ENCODE measurements around the gene GINS2. TPM values are rescaled to one million over a fixed set of nuclear protein-coding genes. Genes with fewer than 3 reads are reported as not detected.

Gene GINS2
- total and polyA plus RNA-seq, 12 donors, result 0.06 to 7.5 (median 1.5) TPM

DNA sequence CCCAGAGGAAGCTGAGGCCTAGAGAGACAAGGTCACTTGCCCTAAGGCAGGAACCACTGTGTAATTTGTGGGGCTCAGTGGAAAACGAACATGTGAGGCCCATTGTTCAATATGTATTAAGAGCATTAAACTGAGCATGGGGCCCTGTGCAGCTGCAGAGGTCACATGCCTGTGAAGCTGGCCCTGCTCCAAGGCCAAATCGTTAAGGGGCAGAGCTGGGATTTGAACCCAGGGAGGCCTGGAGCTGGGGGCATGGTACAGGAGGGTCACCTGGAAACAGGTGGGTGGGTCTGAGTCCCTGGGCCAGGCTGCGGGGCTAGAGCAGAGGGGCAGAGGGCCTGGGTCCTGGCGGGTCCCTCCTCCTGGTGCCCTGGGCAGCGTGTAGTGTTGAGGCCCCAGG, 42.4 kb upstream of the GINS2 start:
- no peak for DNase-seq
- intact Hi-C loops (cut with DNase I), result no loop called here
- H3K36me3 ChIP-seq (replicated peaks in 1 of 2), result no peaks in the 10 kb centered on the region

DNA sequence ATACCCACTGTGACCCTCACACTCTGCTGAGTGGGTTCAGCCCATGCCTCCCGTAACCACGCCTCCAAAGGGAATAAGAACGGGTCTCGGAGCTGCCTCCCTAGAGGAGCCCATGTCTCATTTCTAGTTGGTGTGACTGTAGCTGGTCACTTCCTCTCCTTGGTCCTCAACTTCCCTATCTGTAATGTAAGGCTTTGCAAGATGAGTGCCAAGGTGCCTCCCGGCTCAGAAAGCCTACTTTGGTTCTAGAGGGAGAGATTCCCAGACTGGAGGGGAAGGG, 41.4 kb upstream of the GINS2 start:
- TF ChIP-seq, protein P1, sequence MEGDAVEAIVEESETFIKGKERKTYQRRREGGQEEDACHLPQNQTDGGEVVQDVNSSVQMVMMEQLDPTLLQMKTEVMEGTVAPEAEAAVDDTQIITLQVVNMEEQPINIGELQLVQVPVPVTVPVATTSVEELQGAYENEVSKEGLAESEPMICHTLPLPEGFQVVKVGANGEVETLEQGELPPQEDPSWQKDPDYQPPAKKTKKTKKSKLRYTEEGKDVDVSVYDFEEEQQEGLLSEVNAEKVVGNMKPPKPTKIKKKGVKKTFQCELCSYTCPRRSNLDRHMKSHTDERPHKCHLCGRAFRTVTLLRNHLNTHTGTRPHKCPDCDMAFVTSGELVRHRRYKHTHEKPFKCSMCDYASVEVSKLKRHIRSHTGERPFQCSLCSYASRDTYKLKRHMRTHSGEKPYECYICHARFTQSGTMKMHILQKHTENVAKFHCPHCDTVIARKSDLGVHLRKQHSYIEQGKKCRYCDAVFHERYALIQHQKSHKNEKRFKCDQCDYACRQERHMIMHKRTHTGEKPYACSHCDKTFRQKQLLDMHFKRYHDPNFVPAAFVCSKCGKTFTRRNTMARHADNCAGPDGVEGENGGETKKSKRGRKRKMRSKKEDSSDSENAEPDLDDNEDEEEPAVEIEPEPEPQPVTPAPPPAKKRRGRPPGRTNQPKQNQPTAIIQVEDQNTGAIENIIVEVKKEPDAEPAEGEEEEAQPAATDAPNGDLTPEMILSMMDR (IDR thresholded peaks at IDR 0.05), result no peak
- no peak for TF ChIP-seq POLR2A (IDR thresholded peaks at IDR 0.05)
- H3K9me3 ChIP-seq (replicated peaks in 1 of 3), result no peaks in the 10 kb centered on the region
- H3K36me3 ChIP-seq (replicated peaks in 1 of 2), result no peaks in the 10 kb centered on the region
- intact Hi-C loops (cut with DNase I), result no loop called here
- H3K27me3 ChIP-seq, result peaks cover 7% of the 10 kb centered on the region
- 59 to 77% (median 60%) methylated on average over 1 to 5 of the region's 5 CpGs for WGBS, 4 donors
- H3K4me1 ChIP-seq (replicated peaks in 1 of 2), result no peaks in the 10 kb centered on the region
- H3K27ac ChIP-seq, result no peak overlapping the region
- DNase-seq, result no peak
- no peak overlapping the region for H3K4me3 ChIP-seq

More for the DNA sequence above, 42.4 kb upstream of the GINS2 start:
- WGBS, 4 donors, result 47 to 93% (median 71%) methylated on average over 2 to 5 of the region's 5 CpGs
- Histone ChIP-seq H3K9me3 (replicated peaks in 1 of 3) (no peaks in the 10 kb centered on the region), H3K4me3 (no peak overlapping the region), H3K4me1 (replicated peaks in 1 of 2) (no peaks in the 10 kb centered on the region), H3K27me3 (peaks cover 7% of the 10 kb centered on the region), H3K27ac (no peak overlapping the region)
- no peak for TF ChIP-seq POLR2A (IDR thresholded peaks at IDR 0.05)
- TF ChIP-seq, protein P1 (IDR thresholded peaks at IDR 0.05), result no peak

DNA sequence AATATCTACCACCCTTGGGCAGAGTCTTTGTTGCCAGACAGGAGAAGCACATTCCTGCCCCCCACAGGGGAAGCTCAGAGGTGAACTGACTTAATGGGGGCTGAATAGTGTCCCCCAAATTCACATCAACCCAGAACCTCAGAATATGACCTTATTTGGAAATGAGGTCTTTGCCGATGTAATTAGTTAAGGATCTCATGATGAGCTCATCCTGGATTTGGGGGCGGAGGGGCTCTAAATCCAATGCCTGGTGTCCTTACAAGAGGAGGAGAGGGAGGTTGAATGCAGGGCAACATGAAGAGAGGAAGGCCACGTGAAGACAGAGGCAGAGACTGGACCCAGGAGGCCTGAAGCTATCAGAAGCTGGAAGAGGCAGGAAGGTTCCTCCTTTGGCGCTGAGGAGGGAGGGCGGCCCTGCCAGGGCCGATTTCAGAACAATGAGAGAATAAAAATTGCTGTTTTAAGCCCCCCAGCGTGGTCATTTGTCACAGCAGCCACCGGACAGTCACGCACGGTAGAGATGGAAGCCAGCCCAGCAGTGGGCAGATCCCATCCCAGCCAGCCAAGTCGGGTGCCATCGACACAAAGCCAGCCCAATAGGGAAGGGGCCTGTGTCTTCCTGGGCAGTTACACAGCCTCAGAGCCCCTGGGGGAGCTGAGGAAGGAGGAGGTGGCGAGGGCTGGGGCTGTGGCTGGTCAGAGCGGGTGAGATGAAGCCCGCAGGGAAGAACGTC, 40.9 kb upstream of the GINS2 start:
- 68 to 76% (median 74%) methylated on average over 13 to 16 of the region's 16 CpGs for WGBS, 4 donors
- intact Hi-C loops (cut with DNase I), result no loop called here
- Histone ChIP-seq H3K27ac (no peak overlapping the region), H3K36me3 (replicated peaks in 1 of 2) (no peaks in the 10 kb centered on the region), H3K4me3 (no peak overlapping the region), H3K4me1 (replicated peaks in 1 of 2) (no peaks in the 10 kb centered on the region), H3K9me3 (replicated peaks in 1 of 3) (no peaks in the 10 kb centered on the region), H3K27me3 (peaks cover 7% of the 10 kb centered on the region)
- DNase-seq, result no peak
- TF ChIP-seq POLR2A (IDR thresholded peaks at IDR 0.05), result no peak
- TF ChIP-seq, protein P1 (IDR thresholded peaks at IDR 0.05), result no peak

DNA sequence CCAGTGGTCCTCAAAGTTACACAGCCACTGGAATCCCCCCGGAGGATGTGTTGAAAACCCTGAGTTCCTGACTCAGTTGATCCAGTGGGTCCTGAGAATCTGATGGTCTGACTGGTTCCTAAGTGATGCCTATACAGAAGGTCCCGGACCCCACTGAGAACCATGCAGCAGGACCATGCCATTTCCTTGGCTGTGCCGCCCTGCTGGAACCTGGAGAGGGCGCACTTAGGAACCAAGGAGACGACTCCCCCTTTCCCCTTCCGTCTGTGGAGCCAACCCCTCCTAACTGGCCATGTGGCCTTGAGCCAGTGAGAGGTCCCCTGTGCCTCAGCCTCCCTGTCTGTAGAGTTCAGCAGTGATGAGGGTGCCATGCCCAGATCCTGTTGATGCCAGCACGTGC, 40.1 kb upstream of the GINS2 start:
- no peaks in the 10 kb centered on the region for H3K4me1 ChIP-seq (replicated peaks in 1 of 2)
- no peaks in the 10 kb centered on the region for H3K36me3 ChIP-seq (replicated peaks in 1 of 2)
- no peak overlapping the region for H3K4me3 ChIP-seq
- intact Hi-C loops (cut with DNase I), result no loop called here
- DNase-seq, result no peak
- no peak for TF ChIP-seq POLR2A (IDR thresholded peaks at IDR 0.05)
- TF ChIP-seq, protein P1 (IDR thresholded peaks at IDR 0.05), result no peak
- peaks cover 7% of the 10 kb centered on the region for H3K27me3 ChIP-seq
- 65 to 76% (median 69%) methylated on average over 6 to 7 of the region's 7 CpGs for WGBS, 4 donors
- no peaks in the 10 kb centered on the region for H3K9me3 ChIP-seq (replicated peaks in 1 of 3)
- H3K27ac ChIP-seq, result no peak overlapping the region

Data from adrenal gland (tissue), 12 donors.